VCaP (cell line): ENCODE measurements around the gene ALCAM.

Experiments used
- H3K27ac ChIP-seq: fragments of 450-650 bp; 2 replicates; pipeline ENCODE4 v1.5.1; 2017
- TF ChIP-seq, protein P1 (sequence below): fragments of 450-650 bp; conservative IDR thresholded peaks from 2 replicates; pipeline ENCODE4 v1.5.1; 2017; ENCODE audit warnings: mild to moderate bottlenecking, moderate library complexity

Gene ALCAM

DNA sequence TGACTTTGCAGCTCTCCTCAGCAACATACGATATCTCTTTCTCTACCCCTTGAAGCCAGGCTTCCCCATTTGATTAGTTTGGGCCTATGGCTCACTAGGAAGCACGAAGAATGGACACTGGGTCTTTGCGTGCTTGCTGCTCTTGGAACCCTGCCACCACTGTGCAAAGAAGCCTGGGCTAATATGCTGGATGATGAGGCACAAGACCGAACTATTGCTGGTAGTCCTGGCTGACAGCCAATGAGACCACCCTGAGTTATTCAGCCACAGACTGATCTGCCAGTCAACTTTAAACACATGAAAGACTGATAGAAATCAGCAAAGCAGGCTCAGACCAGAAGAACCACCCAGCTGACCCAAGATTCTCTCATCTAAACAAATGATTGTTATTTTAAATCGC lies 251.8 kb downstream of the ALCAM start:
- TF ChIP-seq, protein P1, sequence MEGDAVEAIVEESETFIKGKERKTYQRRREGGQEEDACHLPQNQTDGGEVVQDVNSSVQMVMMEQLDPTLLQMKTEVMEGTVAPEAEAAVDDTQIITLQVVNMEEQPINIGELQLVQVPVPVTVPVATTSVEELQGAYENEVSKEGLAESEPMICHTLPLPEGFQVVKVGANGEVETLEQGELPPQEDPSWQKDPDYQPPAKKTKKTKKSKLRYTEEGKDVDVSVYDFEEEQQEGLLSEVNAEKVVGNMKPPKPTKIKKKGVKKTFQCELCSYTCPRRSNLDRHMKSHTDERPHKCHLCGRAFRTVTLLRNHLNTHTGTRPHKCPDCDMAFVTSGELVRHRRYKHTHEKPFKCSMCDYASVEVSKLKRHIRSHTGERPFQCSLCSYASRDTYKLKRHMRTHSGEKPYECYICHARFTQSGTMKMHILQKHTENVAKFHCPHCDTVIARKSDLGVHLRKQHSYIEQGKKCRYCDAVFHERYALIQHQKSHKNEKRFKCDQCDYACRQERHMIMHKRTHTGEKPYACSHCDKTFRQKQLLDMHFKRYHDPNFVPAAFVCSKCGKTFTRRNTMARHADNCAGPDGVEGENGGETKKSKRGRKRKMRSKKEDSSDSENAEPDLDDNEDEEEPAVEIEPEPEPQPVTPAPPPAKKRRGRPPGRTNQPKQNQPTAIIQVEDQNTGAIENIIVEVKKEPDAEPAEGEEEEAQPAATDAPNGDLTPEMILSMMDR, result no peak
- H3K27ac ChIP-seq, result no peak overlapping the region

DNA sequence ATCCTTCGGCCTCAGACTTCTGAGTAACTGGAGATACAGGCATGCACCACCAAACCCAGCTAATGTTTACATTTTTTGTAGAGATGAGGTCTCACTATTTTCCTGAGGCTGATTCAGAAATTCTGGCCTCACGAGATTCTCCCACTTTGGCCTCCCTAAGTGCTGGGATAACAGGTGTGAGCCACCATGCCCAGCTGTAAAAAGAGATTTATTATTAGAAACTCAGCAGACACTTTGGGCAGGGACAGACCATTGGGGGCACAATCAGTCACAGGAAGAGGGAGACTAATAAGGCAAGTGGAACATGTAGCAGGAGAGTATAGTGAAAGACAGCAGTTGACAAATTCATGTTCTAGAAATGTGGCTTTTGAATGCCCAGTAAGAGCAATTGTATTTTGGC lies 252.9 kb downstream of the ALCAM start:
- TF ChIP-seq, protein P1, result no peak
- no peak overlapping the region for H3K27ac ChIP-seq

DNA sequence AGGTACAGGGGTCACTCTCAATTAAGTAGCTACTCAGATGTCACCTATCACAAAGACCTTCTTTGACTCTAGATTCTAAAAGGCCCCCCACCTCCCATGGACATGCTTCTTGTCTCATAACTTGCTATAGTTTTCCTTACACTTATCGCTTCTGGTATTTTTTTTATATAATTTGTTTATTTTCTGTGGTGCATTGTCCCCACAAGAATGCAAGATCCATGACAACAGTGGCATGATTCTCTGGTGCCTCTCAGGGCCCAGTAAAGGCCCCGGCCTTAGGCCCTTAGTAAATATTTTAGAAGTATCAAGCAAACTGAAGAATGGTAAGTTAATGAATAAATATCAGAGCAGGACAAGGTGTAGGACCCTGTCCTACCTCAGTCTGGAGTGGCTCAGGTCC lies 253.5 kb downstream of the ALCAM start:
- H3K27ac ChIP-seq, result no peak overlapping the region
- TF ChIP-seq, protein P1, result no peak

DNA sequence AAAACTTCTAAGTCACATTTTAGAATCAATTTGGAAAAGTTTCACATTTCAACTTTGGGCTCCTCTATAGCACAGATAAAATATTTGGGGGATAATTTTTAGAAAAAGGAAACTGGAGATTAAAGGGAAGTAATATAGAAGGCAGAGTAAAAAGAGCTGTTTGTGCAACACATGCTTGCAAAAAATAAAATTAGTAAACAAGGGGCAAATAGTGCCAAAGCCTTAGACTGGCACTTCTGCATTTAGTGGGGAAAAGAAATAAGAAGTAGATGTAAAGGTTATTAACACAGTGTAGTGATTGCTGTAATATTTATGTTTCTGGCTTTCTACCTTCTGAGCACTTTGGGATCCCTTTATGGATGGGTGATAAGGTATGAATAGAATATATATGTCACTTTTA lies 255.5 kb downstream of the ALCAM start:
- H3K27ac ChIP-seq, result no peak overlapping the region
- TF ChIP-seq, protein P1, result no peak
